ENCODE data around the gene GNB5.
"Not testable (repeated sequence)": the region's sequence is repeated elsewhere in the genome, so short reads cannot be mapped to it uniquely, and the experiment has no call there.

Gene GNB5
- 56.2 to 76.7 reads per million in 2 donors for total RNA-seq

- DNase-seq, result no peak
Observed at GRCh38 chr15:52191207-52191606, at the start of gene GNB5. TSS of gene GNB5 (minus strand) at chr15:52191392. CDS start at chr15:52184676, 6,716 bp downstream.

GRCh38 chr15:52240166-52240565 lies 49.0 kb upstream of the GNB5 start:
- DNase-seq, result no peak

- not testable (repeated sequence) for DNase-seq
Observed at GRCh38 chr15:52238989-52239525, 47.9 kb upstream of the GNB5 start.

GRCh38 chr15:52238149-52238548 lies 47.0 kb upstream of the GNB5 start:
- DNase-seq, result no peak

- no peak for DNase-seq
Observed at GRCh38 chr15:52236013-52236412, 44.8 kb upstream of the GNB5 start.

- DNase-seq, result peak in 1 of 5 experiments; percentile 47
Observed at GRCh38 chr15:52234596-52235541, 43.7 kb upstream of the GNB5 start.

GRCh38 chr15:52233405-52233804 lies 42.2 kb upstream of the GNB5 start:
- DNase-seq, result no peak

- no peak for DNase-seq
Observed at GRCh38 chr15:52232327-52232726, 41.1 kb upstream of the GNB5 start.

GRCh38 chr15:52230073-52230472 lies 38.9 kb upstream of the GNB5 start:
- no peak for DNase-seq

- no peak for DNase-seq
Observed at GRCh38 chr15:52228921-52229320, 37.7 kb upstream of the GNB5 start.

- DNase-seq, result peak in 4 of 5 experiments; percentile 41 to 89 (median 46)
Observed at GRCh38 chr15:52227456-52227855, 36.3 kb upstream of the GNB5 start.

GRCh38 chr15:52225230-52225629 lies 34.0 kb upstream of the GNB5 start:
- DNase-seq, result no peak

- peak in 1 of 5 experiments; percentile 60 for DNase-seq
Observed at GRCh38 chr15:52224211-52224610, 33.0 kb upstream of the GNB5 start.

- DNase-seq, result peak in 1 of 5 experiments; percentile 73
Observed at GRCh38 chr15:52221730-52222129, 30.5 kb upstream of the GNB5 start.

- peak in 1 of 5 experiments; percentile 73 for DNase-seq
Observed at GRCh38 chr15:52220937-52221660, 29.9 kb upstream of the GNB5 start.

- no peak for DNase-seq
Observed at GRCh38 chr15:52220251-52220650, 29.1 kb upstream of the GNB5 start.

- DNase-seq, result no peak
Observed at GRCh38 chr15:52218816-52219215, 27.6 kb upstream of the GNB5 start.

GRCh38 chr15:52218371-52218770 lies 27.2 kb upstream of the GNB5 start:
- no peak for DNase-seq

GRCh38 chr15:52217186-52217585 lies 26.0 kb upstream of the GNB5 start:
- DNase-seq, result peak in 1 of 5 experiments; percentile 48

GRCh38 chr15:52214553-52214952 lies 23.4 kb upstream of the GNB5 start:
- no peak for DNase-seq

- DNase-seq, result no peak
Observed at GRCh38 chr15:52213206-52213605, 22.0 kb upstream of the GNB5 start.

- peak; percentile 21 to 81 (median 57) for DNase-seq
Observed at GRCh38 chr15:52208306-52208946, 17.2 kb upstream of the GNB5 start.

GRCh38 chr15:52207191-52207590 lies 16.0 kb upstream of the GNB5 start:
- DNase-seq, result no peak

Measured in T-helper 2 cell (primary cell).